Mesothelial cell of epicardium (in vitro differentiated cells): ENCODE results near the gene UTS2B. TPM values are rescaled to one million over a fixed set of nuclear protein-coding genes. Genes with fewer than 3 reads are reported as not detected.
"Not testable (repeated sequence)": the region's sequence is repeated elsewhere in the genome, so short reads cannot be mapped to it uniquely, and the experiment has no call there.

ENCODE experiments used
- DNase-seq, 2 experiments: peaks; one replicate each; pipeline ENCODE4 v3.0.0; 2021; ENCODE audit warnings: low spot score in 2 of 2; ENCODE audit not compliant: unreplicated experiment in 2 of 2
- H3K27ac Mint-ChIP-seq: 2 replicates; pipeline ENCODE4 v1.8.0; 2021; ENCODE audit warnings: mixed read lengths
- H3K27me3 Mint-ChIP-seq: 2 replicates; pipeline ENCODE4 v1.8.0; 2021; ENCODE audit warnings: low read depth, mixed read lengths
- H3K36me3 Mint-ChIP-seq: 2 replicates; pipeline ENCODE4 v1.8.0; 2021; ENCODE audit warnings: mixed read lengths
- H3K4me1 Mint-ChIP-seq: 2 replicates; pipeline ENCODE4 v1.8.0; 2021; ENCODE audit warnings: mixed read lengths
- H3K4me3 Mint-ChIP-seq: 2 replicates; pipeline ENCODE4 v1.8.0; 2021; ENCODE audit warnings: mild to moderate bottlenecking, moderate library complexity, mixed read lengths
- H3K9me3 Mint-ChIP-seq: 2 replicates; pipeline ENCODE4 v1.8.0; 2021; ENCODE audit warnings: mixed read lengths
- CTCF ChIP-seq: fragments of 200-600 bp; sonication (generic); IDR thresholded peaks from one replicate; pipeline ENCODE4 v1.5.0; 2021; ENCODE audit warnings: antibody characterized with exemption; ENCODE audit not compliant: unreplicated experiment
- total RNA-seq: library from RNA; stranded (reverse); gene quantifications from 3 replicates; pipeline ENCODE4 v1.2.1, GENCODE V29; 2021

UTS2B gene
- total RNA-seq, 1 donor from 2014 or later, result 0.60 TPM

DNA sequence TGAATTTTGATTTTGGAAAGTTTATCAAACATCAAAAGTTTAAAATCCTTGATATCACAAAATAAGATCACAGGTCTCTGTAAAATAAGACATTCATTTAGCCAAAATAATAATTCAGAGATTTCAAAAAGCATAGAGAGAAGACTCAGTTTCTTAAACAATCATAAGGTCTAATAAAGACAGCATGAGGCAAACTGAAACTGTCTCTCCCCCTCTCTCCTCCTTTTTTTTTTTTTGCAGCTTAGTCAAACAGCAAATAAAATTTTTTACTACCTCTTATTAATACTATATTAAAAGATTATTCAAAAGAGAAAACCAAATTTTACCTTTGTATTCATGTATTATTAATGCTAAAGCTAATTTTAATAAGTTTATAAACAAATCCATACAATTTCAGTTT, 73.9 kb downstream of the UTS2B start:
- Mint-ChIP-seq H3K9me3 (no peaks in the 10 kb centered on the region), H3K27ac (no peak overlapping the region), H3K4me3 (no peak overlapping the region)

GRCh38 chr3:191255156-191255555, 75.2 kb downstream of the UTS2B start:
- Mint-ChIP-seq H3K27me3 (no peaks in the 10 kb centered on the region), H3K27ac (peak overlapping the region; percentile 30), H3K4me3 (no peak overlapping the region), H3K36me3 (no peaks in the 10 kb centered on the region), H3K9me3 (no peaks in the 10 kb centered on the region), H3K4me1 (peaks cover 37% of the 10 kb centered on the region)
- TF ChIP-seq CTCF, result no peak
- DNase-seq, result no peak

More for the DNA sequence above, 73.9 kb downstream of the UTS2B start:
- Mint-ChIP-seq H3K36me3 (no peaks in the 10 kb centered on the region), H3K27me3 (no peaks in the 10 kb centered on the region), H3K4me1 (peaks cover 37% of the 10 kb centered on the region)
- DNase-seq, result no peak
- TF ChIP-seq CTCF, result no peak

GRCh38 chr3:191254098-191254873, 76.0 kb downstream of the UTS2B start:
- H3K36me3 Mint-ChIP-seq, result no peaks in the 10 kb centered on the region
- TF ChIP-seq CTCF, result no peak
- H3K27me3 Mint-ChIP-seq, result no peaks in the 10 kb centered on the region
- H3K9me3 Mint-ChIP-seq, result no peaks in the 10 kb centered on the region
- no peak for DNase-seq
- peaks cover 37% of the 10 kb centered on the region for H3K4me1 Mint-ChIP-seq
- H3K4me3 Mint-ChIP-seq, result no peak overlapping the region
- peak overlapping the region; percentile 35 for H3K27ac Mint-ChIP-seq

DNA sequence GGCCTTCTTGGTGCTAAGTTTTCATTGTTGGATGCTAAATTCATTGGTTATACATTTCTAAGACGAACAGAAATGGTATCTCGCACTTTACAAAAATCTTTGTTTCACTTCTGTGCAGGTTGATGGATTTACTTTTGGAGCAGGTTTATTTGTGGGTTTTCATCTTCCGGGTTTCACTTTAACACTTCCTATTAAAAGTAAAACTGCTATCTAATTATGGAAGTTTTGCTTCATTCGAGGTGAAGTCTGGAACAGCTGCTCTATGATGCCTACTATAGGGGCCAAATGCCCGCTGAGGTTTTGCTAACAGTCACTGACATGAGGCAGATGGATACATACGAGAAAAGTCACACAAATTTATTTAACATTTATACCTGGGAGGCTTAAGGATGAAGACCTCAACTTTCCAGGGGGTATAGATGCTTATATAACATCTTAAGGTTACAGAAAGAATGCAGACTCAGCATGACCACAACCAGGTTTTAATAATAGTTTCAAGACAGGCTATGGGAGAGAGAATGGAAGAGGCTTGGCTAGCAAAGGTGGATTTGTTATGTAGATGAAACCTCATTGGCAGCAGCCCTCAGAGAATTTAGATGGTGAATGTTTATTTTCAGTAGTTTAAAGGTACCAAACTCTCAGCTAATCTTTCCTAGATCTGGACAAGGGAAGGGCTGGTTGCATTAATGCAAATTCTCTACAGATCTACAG, 77.1 kb downstream of the UTS2B start:
- Mint-ChIP-seq H3K27me3 (no peaks in the 10 kb centered on the region), H3K4me3 (no peak overlapping the region), H3K36me3 (no peaks in the 10 kb centered on the region), H3K9me3 (no peaks in the 10 kb centered on the region), H3K27ac (no peak overlapping the region), H3K4me1 (peaks cover 31% of the 10 kb centered on the region)
- TF ChIP-seq CTCF, result no peak
- no peak for DNase-seq

GRCh38 chr3:191246630-191247029, 83.7 kb downstream of the UTS2B start:
- H3K27ac Mint-ChIP-seq, result no peak overlapping the region
- DNase-seq, result no peak
- TF ChIP-seq CTCF, result no peak

GRCh38 chr3:191246034-191246433, 84.3 kb downstream of the UTS2B start:
- H3K4me1 Mint-ChIP-seq, H3K27me3 Mint-ChIP-seq, DNase-seq, H3K4me3 Mint-ChIP-seq, H3K36me3 Mint-ChIP-seq, H3K27ac Mint-ChIP-seq, H3K9me3 Mint-ChIP-seq: not testable (repeated sequence)

More at GRCh38 chr3:191246630-191247029, 83.7 kb downstream of the UTS2B start:
- Mint-ChIP-seq H3K4me1 (peaks cover 4% of the 10 kb centered on the region), H3K4me3 (no peak overlapping the region), H3K36me3 (no peaks in the 10 kb centered on the region), H3K27me3 (no peaks in the 10 kb centered on the region), H3K9me3 (no peaks in the 10 kb centered on the region)
